Peyer's patch (tissue), 4 donors: ENCODE measurements around the gene RNU6-7. TPM values are rescaled to one million over a fixed set of nuclear protein-coding genes. Genes with fewer than 3 reads are reported as not detected.

Source experiments
- DNase-seq, 3 donors: peaks; one replicate each; pipeline ENCODE4 v3.0.0-alpha.2; 2017 to 2019
- H3K27ac ChIP-seq, 4 donors: fragments of 200-600 bp; sonication (generic); one replicate each; pipeline ENCODE4 v1.5.1; 2016 to 2019
- H3K27me3 ChIP-seq, 2 donors: fragments of 200-600 bp; sonication (generic); one replicate each; pipeline ENCODE4 v1.5.1; 2019
- H3K36me3 ChIP-seq, 3 donors: fragments of 200-600 bp; sonication (generic); one replicate each; pipeline ENCODE4 v1.5.1; 2016 to 2019
- H3K4me1 ChIP-seq, 4 donors: fragments of 200-600 bp; sonication (generic); one replicate each; pipeline ENCODE4 v1.5.1; 2016 to 2019
- H3K4me3 ChIP-seq, 4 donors: fragments of 200-600 bp; sonication (generic); 1 replicate in 3 of 4; 2 replicates in 1 of 4; pipeline ENCODE4 v1.5.1; 2016 to 2019; ENCODE audit warnings: mild to moderate bottlenecking in 1 of 4
- H3K9me3 ChIP-seq, 4 donors: fragments of 200-600 bp; sonication (generic); one replicate each; pipeline ENCODE4 v1.5.1; 2016 to 2019; ENCODE audit warnings: mild to moderate bottlenecking in 1 of 4
- CTCF ChIP-seq, 6 experiments: fragments of 450-650 bp in 4 of 6; fragments of 200-600 bp in 2 of 6; sonication (generic) in 1 of 6; IDR thresholded peaks; one replicate each; pipeline ENCODE4 v1.5.1; 2017 to 2019; ENCODE audit warnings: antibody characterized with exemption in 6 of 6, mild to moderate bottlenecking in 3 of 6, moderate library complexity in 1 of 6
- POLR2A ChIP-seq, 2 donors: fragments of 450-650 bp; IDR thresholded peaks; one replicate each; pipeline ENCODE4 v1.5.1; 2017; ENCODE audit warnings: antibody characterized with exemption in 2 of 2, mild to moderate bottlenecking in 2 of 2, moderate library complexity in 2 of 2
- total RNA-seq, 4 donors: library from RNA; depleted of rRNA; stranded (reverse); fragments of >200 nt; gene quantifications; one replicate each; pipeline ENCODE4 v1.1.0, GENCODE V29; 2016

The RNU6-7 gene
- total RNA-seq, 4 donors from 2014 or later = not detected

DNA sequence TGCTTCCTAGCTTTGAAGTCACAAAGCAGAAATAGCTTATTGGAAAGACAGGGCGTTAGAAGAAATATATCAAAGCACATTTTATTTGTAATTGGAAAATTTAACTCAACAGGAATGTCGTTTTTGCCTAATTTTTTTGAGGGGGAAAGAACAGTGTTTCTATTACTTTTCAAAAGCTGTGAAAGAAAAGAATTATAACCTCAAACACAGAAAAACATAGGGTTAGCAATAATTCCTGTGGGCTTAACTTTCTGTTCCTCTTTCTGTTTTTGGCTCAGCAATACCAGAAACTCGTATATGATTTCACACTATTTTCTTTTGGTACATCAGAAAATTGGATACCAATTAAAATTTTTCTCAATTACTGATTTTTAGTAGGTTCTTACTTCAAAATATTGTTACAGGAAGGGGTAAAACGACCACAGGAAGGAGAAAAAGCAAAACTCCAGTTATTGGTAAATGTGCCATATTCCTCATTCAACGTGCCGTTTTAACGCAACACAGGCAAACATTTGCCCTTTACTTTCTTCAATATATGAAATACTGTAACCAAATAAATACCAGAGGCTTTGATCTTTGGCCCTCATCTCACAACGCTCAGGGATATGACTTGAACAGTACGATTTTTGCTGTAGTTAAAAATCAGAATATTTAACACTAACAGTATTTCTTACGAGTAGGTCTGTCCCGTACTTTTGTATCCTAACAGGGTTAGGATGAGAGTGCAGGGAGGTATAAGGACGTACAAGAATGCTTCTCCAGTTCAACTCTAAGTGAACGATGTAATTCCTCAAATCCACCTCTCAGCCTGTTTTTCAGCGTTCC, 1.3 kb upstream of the RNU6-7 start:
- DNase-seq = no peak
- Histone ChIP-seq H3K27ac (peak overlapping the region; percentile 82 to 91 (median 88)), H3K4me1 (peaks cover 0 to 15% (median 0%) of the 10 kb centered on the region in 4 donors), H3K4me3 (peak overlapping the region; percentile 61 to 72 (median 66)), H3K36me3 (no peaks in the 10 kb centered on the region), H3K27me3 (no peaks in the 10 kb centered on the region), H3K9me3 (no peaks in the 10 kb centered on the region)
- TF ChIP-seq POLR2A (IDR thresholded peaks at IDR 0.05) = no peak
- TF ChIP-seq CTCF (IDR thresholded peaks at IDR 0.05) = peak in 2 of 6 experiments; percentile 7 to 11

DNA sequence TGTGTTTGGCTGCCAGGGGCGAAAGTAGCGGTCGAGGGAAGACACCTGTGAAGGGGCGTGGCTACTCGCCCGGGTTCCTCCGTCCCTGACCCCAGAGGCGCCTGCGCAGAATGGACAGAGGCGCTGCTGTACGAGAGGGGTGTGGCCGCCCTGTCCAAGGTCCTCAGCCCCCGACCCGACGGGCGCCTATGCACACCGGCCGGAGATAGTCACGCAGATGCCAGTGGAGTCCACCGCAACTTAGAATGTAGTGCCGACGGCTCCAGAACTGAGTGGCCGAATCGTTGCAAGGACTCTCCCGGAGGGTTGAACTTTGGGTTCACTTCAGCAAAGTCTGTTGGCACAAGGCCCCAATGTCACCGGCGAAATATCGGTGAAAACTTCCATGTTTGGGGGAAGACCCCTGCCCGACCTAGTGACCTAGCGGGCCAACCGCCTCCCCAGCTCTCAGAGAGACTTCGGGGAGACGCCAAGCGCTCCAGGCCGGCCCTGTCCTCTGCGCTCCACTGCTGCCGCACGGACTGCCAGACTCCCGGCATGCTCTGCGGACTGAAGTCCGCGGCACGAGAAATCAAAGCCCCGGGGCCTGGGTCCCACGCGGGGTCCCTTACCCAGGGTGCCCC, 541 bp upstream of the RNU6-7 start:
- H3K9me3 ChIP-seq = no peaks in the 10 kb centered on the region
- peak; percentile 92 to 97 (median 94) for DNase-seq
- TF ChIP-seq POLR2A (IDR thresholded peaks at IDR 0.05) = peak; percentile 52 to 58
- TF ChIP-seq CTCF (IDR thresholded peaks at IDR 0.05) = peak in 1 of 6 experiments; percentile 1
- peak overlapping the region; percentile 82 to 91 (median 88) for H3K27ac ChIP-seq
- H3K4me3 ChIP-seq = peak overlapping the region; percentile 61 to 72 (median 66)
- H3K36me3 ChIP-seq = no peaks in the 10 kb centered on the region
- H3K27me3 ChIP-seq = no peaks in the 10 kb centered on the region
- H3K4me1 ChIP-seq = peaks cover 0 to 15% (median 0%) of the 10 kb centered on the region in 4 donors

DNA sequence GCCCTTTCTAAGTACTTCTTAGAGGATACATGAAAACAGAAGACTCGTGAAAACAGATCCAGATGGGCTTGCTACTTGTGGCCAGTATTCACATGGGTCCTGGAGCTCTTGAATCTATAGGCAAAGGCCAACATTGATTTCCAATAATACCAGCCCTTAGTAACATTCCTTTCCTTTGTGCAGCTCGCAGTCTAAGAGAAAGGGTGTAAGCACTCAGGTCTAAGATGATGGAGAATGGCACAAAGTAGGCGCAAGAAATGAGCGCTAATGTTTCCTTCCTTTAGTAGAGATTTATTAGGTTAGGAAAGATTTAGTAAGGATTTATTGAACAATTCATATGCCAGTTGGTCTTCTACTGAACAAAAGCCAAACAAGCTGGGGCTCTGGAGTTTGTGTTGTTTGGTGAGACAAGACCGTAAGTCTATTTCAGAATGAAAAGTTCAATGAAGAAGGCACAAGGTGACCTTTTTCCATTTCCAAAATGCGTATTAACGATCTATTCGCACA, 699 bp downstream of the RNU6-7 start:
- Histone ChIP-seq H3K9me3 (no peaks in the 10 kb centered on the region), H3K27me3 (no peaks in the 10 kb centered on the region), H3K4me1 (peaks cover 0 to 15% (median 0%) of the 10 kb centered on the region in 4 donors), H3K4me3 (peak overlapping the region; percentile 61 to 72 (median 66)), H3K27ac (peak overlapping the region; percentile 82 to 91 (median 88)), H3K36me3 (no peaks in the 10 kb centered on the region)
- no peak for DNase-seq
- no peak for TF ChIP-seq CTCF (IDR thresholded peaks at IDR 0.05)
- TF ChIP-seq POLR2A (IDR thresholded peaks at IDR 0.05) = no peak

GRCh38 chr14:32202998-32203882, 1.4 kb downstream of the RNU6-7 start, which contains the start of gene RNU6-8:
TSS of gene RNU6-8 (minus strand) at chr14:32203269.
- no peaks in the 10 kb centered on the region for H3K9me3 ChIP-seq
- no peaks in the 10 kb centered on the region for H3K36me3 ChIP-seq
- DNase-seq = peak; percentile 89 to 95 (median 89)
- peak within 1 kb of the TSS; percentile 82 to 91 (median 88) for H3K27ac ChIP-seq
- no peaks in the 10 kb centered on the region for H3K27me3 ChIP-seq
- H3K4me3 ChIP-seq = peak within 1 kb of the TSS; percentile 61 to 72 (median 66)
- peak in 1 of 6 experiments; percentile 18 for TF ChIP-seq CTCF (IDR thresholded peaks at IDR 0.05)
- peak; percentile 36 to 38 for TF ChIP-seq POLR2A (IDR thresholded peaks at IDR 0.05)
- peaks cover 0 to 15% (median 0%) of the 10 kb centered on the region in 4 donors for H3K4me1 ChIP-seq

DNA sequence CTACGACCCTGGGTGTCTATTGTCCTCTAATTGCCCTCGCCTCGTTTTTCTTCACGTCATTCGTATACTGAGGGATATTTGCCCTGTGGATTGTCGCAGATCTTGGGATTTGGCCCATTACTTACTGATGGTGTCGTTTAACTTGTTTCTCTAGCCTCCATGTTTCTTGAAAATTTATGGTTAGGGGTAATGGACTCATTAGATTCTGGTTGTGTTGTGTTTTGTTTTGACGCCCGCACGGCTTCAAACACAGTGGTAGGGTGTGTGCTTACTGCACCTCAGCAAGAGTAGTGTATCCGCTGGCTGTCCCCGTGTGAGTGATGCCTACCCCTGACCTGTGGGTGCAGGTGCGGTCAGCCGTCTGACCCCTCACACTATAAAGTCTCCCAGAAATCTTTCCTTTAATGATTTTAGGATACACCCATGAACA, 2.1 kb downstream of the RNU6-7 start:
- Histone ChIP-seq H3K4me1 (peaks cover 0 to 15% (median 0%) of the 10 kb centered on the region in 4 donors), H3K9me3 (no peaks in the 10 kb centered on the region), H3K36me3 (no peaks in the 10 kb centered on the region), H3K27ac (peak overlapping the region; percentile 82 to 91 (median 88)), H3K27me3 (no peaks in the 10 kb centered on the region), H3K4me3 (peak overlapping the region; percentile 61 to 72 (median 66))
- TF ChIP-seq POLR2A (IDR thresholded peaks at IDR 0.05) (no peak), CTCF (IDR thresholded peaks at IDR 0.05) (no peak)
- peak in 2 of 3 donors; percentile 36 to 68 for DNase-seq
